NOMO-1 treated with DMSO at 0.1 percent for 48 hours (cell line): ENCODE results near the gene CHST11.

Experiments
- DNase-seq: peaks from one replicate; lab custom pipeline; 2025; ENCODE audit not compliant: unreplicated experiment; lab: John Stamatoyannopoulos, UW

CHST11 gene

DNA sequence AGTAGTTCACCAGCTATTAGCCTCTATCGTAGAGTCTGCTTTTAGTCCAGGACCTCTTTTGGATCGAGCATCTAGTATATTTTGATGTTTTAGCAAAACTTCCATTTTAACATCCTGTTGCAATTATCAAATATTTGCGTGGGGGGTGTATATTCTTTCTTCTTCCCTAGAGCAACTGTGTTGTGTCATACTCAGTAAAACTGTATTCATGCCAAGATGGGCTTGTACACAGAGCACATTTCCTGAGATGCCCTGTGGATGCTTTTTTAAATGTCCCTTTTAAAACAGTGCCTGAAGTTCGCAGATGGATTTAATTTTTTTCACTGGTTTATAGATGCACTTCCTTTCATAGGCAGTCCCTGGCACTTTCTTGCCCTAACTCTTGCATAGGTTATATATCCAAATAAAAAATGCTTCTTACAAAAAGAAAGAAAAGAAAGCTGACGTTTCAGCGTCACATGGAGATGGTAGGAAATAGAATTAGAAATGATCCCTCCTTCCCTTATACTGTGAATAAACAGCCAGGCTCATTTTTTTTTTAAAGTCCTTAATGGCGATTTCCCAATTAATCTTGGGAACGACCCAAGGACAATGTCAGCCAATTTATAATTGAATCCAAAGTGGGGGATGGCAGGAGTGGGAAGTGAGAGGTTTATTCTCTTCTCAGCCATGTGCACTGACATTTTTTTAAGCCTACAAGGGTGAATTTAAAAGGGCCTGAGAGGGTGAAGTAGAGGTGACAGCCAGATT is 254.4 kb downstream of the CHST11 start:
- DNase-seq, result no peak

- DNase-seq, result no peak
These were observed 255.7 kb downstream of the CHST11 start for GRCh38 chr12:104712477-104712876.

DNA sequence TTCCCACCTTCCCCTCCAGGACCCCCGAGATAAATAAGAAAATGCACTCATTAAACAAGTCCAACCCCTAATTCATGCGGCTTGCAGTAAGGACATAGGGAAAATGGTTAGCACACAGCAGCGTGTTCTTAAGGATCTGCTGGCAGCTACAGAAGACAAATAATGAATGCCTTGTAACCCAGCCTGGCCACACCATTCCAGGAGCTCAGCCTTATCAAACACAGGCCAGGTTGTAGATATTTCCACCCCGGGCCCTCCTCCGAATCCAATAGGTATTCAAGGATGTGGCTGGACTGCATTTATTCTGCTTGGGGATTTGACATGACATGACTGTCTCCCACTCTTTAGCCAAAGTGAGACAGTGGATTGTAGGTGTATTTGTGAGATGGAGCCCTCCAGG is 256.2 kb downstream of the CHST11 start:
- DNase-seq, result no peak

GRCh38 chr12:104713444-104713843 is 256.7 kb downstream of the CHST11 start:
- DNase-seq, result no peak

- no peak for DNase-seq
These were observed 257.6 kb downstream of the CHST11 start for GRCh38 chr12:104714369-104714768.

DNA sequence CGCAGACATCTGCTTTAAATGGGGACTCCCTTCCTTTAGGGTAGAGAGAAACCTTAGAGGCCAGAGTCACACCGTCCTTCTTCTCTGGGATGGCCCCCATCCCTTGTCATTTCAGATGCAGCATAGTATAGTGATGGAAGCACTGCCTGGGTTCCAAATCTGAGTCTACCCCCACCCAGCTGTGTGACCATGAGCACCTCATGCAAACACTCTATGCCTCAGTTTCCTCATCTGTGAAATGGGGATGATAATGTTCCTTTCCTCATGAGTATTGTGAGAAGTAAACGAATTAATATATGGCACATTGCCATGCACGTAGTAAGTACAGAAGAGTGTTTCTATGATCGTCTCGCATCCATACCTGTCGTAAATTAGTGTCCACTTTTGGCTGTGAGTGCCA is 259.4 kb downstream of the CHST11 start:
- no peak for DNase-seq

GRCh38 chr12:104718304-104718929 is 261.7 kb downstream of the CHST11 start:
- no peak for DNase-seq

DNA sequence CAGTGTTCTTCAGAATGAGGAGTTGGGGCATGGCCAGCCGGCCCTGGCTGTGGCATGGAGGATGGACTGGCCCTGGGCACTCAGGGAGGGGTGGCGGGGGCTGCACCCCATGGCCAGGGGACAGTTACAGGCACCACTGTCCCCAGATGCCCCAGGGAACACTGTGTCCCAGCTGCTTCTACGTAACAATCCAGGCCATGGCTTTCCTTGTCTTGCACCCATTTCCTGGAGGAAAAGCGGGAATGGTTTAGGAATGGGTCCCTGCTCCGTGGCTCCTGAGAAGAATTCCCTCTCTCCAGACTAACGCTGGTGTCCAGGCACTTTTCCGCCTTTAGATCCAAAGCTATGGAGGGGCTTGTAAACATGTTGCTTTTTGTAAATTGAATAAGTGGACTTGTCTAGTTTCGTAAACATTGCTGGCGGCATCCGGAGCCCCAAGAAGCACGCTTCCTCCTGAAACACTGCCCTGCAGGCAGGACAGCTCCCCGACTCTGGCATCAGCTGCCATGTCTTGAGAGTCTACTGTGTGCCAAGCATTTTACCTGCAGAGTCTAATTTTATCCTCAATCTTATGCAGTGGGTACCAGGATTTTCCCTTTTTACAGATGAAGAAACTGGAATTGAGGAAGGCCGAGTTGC is 263.1 kb downstream of the CHST11 start:
- DNase-seq, result no peak

- no peak for DNase-seq
These were observed 263.7 kb downstream of the CHST11 start for GRCh38 chr12:104720339-104721038.

DNA sequence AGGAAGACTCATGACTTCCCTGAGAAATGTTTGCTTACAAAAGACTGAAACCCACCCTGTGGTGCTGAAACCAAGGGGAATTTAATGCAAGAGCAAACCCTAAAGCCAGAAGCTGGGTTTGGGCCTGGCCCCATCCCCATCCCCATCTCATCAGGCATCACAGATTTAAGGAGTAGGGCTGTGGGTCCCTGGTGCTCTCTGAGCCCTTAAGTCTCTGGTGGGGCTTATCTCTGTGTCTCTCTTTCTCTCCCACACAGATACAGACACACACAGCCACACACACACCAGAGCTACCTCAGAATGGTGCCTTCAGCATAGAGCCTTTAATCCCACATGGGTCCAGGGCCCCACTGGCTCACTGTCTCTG is 264.3 kb downstream of the CHST11 start:
- DNase-seq, result no peak

GRCh38 chr12:104721936-104722335 is 265.2 kb downstream of the CHST11 start:
- no peak for DNase-seq

DNA sequence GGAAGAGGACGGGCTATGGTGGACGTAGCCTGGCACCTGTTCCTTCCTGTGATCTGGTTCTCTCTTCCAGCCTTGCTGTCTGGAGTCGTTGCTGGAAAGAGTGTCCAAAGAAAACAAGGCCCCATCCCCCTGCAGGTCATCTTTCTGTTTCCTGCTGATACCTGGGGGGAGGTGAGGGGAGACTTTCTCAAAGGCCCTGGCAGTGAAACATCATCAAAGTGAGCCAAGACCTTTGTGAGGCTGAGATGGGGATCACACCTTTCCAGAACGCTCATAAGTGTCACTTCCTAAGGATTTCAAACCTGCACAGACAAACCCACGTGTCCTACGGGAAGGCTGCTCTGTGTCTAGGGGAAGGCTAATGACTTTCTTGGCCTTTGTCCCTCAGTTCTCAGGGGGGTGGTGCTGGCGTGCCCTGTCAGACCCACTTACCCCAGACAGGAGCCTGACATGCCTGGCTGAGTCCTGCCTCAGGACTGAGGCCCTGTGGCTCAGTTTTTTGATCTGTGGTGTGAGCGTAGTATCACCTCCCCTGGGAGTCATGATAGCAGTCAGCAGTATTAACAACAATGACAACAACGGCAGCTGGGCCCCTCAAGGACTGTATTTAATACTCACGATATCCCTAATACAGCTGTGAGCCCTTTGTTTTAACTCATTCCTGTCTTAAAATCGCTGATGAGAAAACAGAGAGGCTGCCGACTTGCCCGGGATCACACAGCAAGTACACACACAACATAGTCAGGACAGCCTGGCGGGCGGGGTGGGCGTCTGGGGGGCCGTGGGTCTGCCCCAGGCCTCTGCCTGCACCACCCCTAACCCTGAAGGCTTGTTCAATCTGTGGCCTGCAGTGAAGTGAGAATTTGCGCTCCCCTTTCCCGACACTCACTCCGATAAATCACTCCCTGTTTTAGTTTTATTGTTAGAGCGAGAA is 266.1 kb downstream of the CHST11 start:
- no peak for DNase-seq

- DNase-seq, result no peak
These were observed 267.1 kb downstream of the CHST11 start for GRCh38 chr12:104723895-104724294.

GRCh38 chr12:104724992-104725585 is 268.3 kb downstream of the CHST11 start:
- DNase-seq, result no peak

- DNase-seq, result no peak
These were observed 268.9 kb downstream of the CHST11 start for GRCh38 chr12:104725610-104726009.

- peak; percentile 28 for DNase-seq
These were observed 271.1 kb downstream of the CHST11 start for GRCh38 chr12:104727726-104728465.

DNA sequence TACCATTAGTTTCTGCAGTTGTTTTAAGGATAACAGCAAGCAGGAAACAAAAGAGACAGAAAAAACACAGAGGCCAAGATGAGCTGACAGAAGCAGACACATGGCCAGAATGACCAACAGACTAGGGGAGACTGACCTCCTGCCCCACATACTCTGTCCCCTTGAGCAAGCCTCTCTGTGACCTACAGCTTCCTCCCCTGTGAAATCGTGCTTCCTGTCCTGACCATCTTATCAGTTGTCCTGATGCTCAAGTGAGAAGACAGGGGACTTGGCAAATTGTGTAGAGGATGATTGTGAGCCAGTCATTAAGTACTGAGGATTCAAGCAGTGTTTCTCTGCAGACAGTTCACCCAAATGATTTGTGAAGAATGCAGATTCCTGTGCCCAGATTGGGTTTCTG is 272.3 kb downstream of the CHST11 start:
- no peak for DNase-seq

DNA sequence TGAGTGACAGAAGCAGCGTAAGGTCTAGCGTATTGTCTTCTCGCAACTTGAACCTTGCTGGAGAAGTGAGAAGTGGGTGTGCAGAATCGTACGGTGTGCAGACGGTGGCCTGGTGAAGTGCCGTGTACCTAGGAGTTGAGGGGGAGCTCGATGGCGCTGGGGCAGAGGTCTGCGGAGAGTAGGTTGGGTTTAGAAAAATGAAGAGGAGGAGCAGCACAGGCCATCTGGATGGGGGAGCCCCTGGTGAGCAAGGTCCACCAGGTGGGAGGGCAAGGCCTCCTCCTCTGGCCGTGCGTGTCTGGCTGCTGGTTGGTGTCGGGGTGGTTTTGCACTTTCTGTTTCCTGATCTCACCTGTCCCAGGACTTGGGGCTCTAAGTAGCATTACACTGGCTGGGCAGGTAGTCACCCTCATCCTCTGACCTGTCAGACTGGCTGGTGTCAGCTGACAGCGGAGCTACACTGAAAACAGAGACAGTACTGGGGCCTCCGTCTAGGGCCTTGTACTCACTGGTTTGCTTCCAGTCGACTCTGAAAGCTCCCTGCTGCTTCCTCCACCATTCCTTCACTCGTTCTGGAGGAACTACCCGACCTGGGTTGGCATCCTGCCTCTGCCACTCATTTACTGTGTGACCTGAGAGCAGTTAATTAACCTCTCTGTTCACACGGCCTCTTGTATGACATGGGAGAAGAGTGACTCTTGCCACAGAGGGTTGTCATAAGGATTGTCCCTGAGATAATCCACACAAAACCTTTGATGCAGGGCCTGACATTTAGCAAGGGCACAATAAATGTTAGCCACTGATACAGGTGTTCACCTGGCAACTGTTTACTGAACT is 273.1 kb downstream of the CHST11 start:
- no peak for DNase-seq

DNA sequence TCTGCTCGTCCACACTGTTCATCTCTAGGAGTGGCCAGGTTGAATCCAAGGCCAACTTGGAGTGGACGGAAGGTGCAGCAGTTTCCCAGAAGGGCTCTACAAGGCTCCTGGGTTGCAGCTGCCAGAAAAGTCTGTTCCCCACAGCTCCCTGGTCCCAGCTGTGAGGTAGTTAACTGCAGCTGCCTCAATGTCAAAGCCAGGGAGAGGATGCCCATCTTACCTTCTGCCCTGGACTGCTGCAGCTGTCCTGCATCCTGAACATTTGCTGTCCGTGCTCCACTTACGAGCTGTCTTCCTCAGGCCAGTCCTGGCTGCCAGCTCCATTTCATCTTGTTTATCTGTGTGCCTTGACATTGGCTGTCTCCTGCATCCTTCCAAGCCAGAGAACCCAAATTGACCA is 274.0 kb downstream of the CHST11 start:
- no peak for DNase-seq
